GM13977 (cell line): ENCODE data around the gene NFKBIE.

Experiments used
- DNase-seq: peaks from one replicate; pipeline ENCODE4 v3.0.0; 2012; ENCODE audit warnings: low spot score
- CTCF ChIP-seq: IDR thresholded peaks from 2 replicates; pipeline ENCODE4 v1.5.1; 2012; ENCODE audit warnings: mild to moderate bottlenecking, control low read depth; ENCODE audit not compliant: insufficient read depth; ENCODE audit errors: extremely low read depth, missing control alignments
- in situ Hi-C: fragments of 300-500 bp; cut with MboI; formaldehyde crosslinking; loops from one replicate; pipeline ENCODE4 v1.12.0; 2022; ENCODE audit warnings: low sequenced_read_pairs, low pct_unique_long_range_greater_than_20kb, mixed read lengths, inconsistent platforms; ENCODE audit not compliant: unreplicated experiment

Gene NFKBIE

GRCh38 chr6:44275271-44275748 lies 10.0 kb upstream of the NFKBIE start:
- in situ Hi-C loops: no loop called here
- TF ChIP-seq CTCF: no peak
- DNase-seq: no peak

GRCh38 chr6:44273617-44274016 lies 8.3 kb upstream of the NFKBIE start:
- DNase-seq: no peak
- TF ChIP-seq CTCF: no peak
- in situ Hi-C loops: no loop called here

GRCh38 chr6:44272999-44273566 lies 7.7 kb upstream of the NFKBIE start:
- DNase-seq: no peak
- no peak for TF ChIP-seq CTCF
- in situ Hi-C loops: no loop called here

- in situ Hi-C loops: no loop called here
- no peak for DNase-seq
Observed at GRCh38 chr6:44272529-44272928, 7.2 kb upstream of the NFKBIE start.

GRCh38 chr6:44271914-44272313 lies 6.6 kb upstream of the NFKBIE start:
- DNase-seq: no peak
- in situ Hi-C loops: no loop called here
- TF ChIP-seq CTCF: no peak

More at GRCh38 chr6:44272529-44272928, 7.2 kb upstream of the NFKBIE start:
- no peak for TF ChIP-seq CTCF

- no peak for DNase-seq
- no peak for TF ChIP-seq CTCF
- in situ Hi-C loops: no loop called here
Observed at GRCh38 chr6:44271406-44271723, 6.0 kb upstream of the NFKBIE start.
